Measurements from ENCODE around the gene CEP112. TPM values are rescaled to one million over a fixed set of nuclear protein-coding genes. Genes with fewer than 3 reads are reported as not detected.
A peak's percentile ranks its signal among the peaks of the same experiment; 100 is the strongest.

Gene CEP112
- total RNA-seq, 8 experiments from 2014 or later, result 4.1 to 15.7 (median 7.9) TPM

DNA sequence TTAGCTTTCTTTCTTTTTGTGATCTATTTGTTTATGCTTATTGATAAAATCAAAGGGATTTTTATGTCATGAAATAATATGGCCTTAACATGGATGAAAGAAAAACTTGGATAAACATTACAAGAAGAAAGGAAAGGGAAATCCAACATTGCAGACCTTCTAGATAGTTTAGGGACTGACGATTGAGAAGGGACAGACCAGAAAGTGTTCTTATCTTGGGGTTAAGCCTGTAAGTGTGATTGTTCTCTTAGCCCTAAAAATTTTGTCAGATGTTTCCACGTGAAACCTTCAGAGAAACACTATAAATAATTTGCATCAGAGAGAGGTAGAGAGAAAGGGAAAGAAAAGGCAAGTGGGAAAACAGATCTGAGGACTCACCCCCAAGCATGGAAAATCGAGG lies 473.3 kb downstream of the CEP112 start:
- Histone ChIP-seq H3K4me1 (replicated peaks in 1 of 2) (no peaks in the 10 kb centered on the region), H3K27ac (no peak overlapping the region), H3K4me3 (no peak overlapping the region)
- in situ Hi-C loops (cut with MboI; ENCODE audit: low pct_unique_long_range_greater_than_20kb in 2 of 9, low sequenced_read_pairs in 9 of 9, unreplicated experiment in 9 of 9), result no loop called here
- WGBS, 10 experiments, result 10 to 83% (median 68%) methylated on average over 1 to 3 of the region's 3 CpGs
- no peak for ATAC-seq (replicated peaks in 6 of 8)

DNA sequence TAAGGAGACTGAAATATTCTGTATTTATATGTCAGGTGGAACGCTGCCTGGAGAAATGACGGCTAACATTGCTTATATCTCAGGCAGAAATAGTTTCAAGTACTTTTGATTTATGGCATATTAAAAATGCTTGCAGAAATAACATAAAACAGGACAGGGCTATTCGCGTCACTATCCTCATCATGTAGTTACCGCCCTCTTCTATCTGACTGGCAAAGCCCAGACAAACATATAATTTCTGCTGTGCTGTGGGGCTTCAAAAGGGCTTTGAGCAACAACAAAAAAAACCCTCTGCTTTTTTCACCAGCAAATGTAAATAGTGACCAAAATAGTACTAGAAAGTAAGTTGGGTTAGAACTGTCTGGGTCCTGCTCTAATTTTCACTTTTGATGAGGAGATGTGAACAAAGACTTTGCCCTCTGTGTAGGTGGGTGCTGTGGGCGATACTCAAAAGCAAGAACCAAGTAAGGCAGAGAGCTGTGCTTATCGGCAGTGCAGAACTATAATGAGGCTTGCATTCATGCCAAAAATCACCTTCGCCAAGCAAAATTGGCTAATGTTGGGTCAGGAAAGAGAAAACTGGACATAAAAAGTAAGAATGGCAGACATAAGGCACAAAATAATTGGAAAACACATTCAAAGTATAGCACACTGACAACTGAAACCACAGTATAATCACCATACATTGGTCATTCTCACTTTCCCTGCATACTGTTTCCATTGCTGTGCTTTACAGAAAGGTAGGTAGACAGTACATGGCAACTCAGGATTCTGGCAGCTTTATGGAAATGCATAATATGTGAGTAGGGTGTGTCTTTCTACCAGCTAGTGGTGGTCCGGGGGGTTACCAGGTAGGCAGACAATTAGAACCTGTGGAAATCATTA lies 479.3 kb downstream of the CEP112 start:
- 64 to 100% (median 90%) methylated on average over 3 to 8 of the region's 9 CpGs; no CpG with 5 or more reads in 1 of the 10 experiments for WGBS, 10 experiments
- no peak for ATAC-seq (replicated peaks in 6 of 8)
- H3K4me1 ChIP-seq (replicated peaks in 1 of 2), result no peaks in the 10 kb centered on the region
- no peak overlapping the region for H3K27ac ChIP-seq
- in situ Hi-C loops (cut with MboI; ENCODE audit: low pct_unique_long_range_greater_than_20kb in 2 of 9, low sequenced_read_pairs in 9 of 9, unreplicated experiment in 9 of 9), result no loop called here
- no peak overlapping the region for H3K4me3 ChIP-seq

GRCh38 chr17:65711671-65712276 lies 480.2 kb downstream of the CEP112 start:
- H3K4me1 ChIP-seq (replicated peaks in 1 of 2), result no peaks in the 10 kb centered on the region
- in situ Hi-C loops (cut with MboI; ENCODE audit: low pct_unique_long_range_greater_than_20kb in 2 of 9, low sequenced_read_pairs in 9 of 9, unreplicated experiment in 9 of 9), result no loop called here
- peak in 1 of 8 experiments; percentile 36 for ATAC-seq (replicated peaks in 6 of 8)
- WGBS, 10 experiments, result 20 to 100% (median 84%) methylated on average over 1 to 8 of the region's 8 CpGs; no CpG with 5 or more reads in 1 of the 10 experiments
- H3K4me3 ChIP-seq, result no peak overlapping the region
- H3K27ac ChIP-seq, result no peak overlapping the region

DNA sequence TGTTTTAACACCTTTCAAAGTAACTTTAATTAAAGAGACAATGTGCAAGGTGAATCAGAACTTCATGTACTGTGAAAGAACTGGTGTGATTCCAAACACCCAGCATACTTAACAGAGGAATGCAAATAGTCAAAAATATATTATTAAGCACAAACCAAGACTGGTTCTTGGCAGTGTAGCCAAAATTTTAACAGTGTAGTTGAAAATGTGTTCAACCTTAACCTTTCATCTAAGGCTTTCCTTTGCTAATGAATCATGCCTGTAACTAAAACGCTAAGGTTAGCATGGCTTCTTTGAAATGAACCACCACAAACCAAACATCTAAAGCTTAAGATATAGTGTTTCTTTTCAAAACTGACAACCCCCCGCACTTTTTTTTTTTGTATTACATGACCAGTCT lies 484.2 kb downstream of the CEP112 start:
- in situ Hi-C loops (cut with MboI; ENCODE audit: low pct_unique_long_range_greater_than_20kb in 2 of 9, low sequenced_read_pairs in 9 of 9, unreplicated experiment in 9 of 9), result no loop called here
- no peak overlapping the region for H3K27ac ChIP-seq
- H3K4me1 ChIP-seq (replicated peaks in 1 of 2), result no peaks in the 10 kb centered on the region
- no peak for ATAC-seq (replicated peaks in 6 of 8)
- H3K4me3 ChIP-seq, result no peak overlapping the region
- WGBS, 10 experiments, result 14 to 83% (median 65%) methylated on average over 1 to 2 of the region's 2 CpGs; no CpG with 5 or more reads in 2 of the 10 experiments

- in situ Hi-C loops (cut with MboI; ENCODE audit: low pct_unique_long_range_greater_than_20kb in 2 of 9, low sequenced_read_pairs in 9 of 9, unreplicated experiment in 9 of 9), result no loop called here
- WGBS, 10 experiments, result 0 to 90% (median 62%) methylated on average over 1 to 5 of the region's 5 CpGs
- no peak for ATAC-seq (replicated peaks in 6 of 8)
- Histone ChIP-seq H3K4me3 (no peak overlapping the region), H3K4me1 (replicated peaks in 1 of 2) (no peaks in the 10 kb centered on the region), H3K27ac (no peak overlapping the region)
Measured at GRCh38 chr17:65704731-65705130, 487.2 kb downstream of the CEP112 start.

- no peak overlapping the region for H3K27ac ChIP-seq
- H3K4me1 ChIP-seq (replicated peaks in 1 of 2), result peaks cover 3 to 4% of the 10 kb centered on the region in 2 donors
- H3K4me3 ChIP-seq, result no peak overlapping the region
- 0 to 90% (median 77%) methylated on average over 1 to 9 of the region's 9 CpGs; no CpG with 5 or more reads in 3 of the 10 experiments for WGBS, 10 experiments
- in situ Hi-C loops (cut with MboI; ENCODE audit: low pct_unique_long_range_greater_than_20kb in 2 of 9, low sequenced_read_pairs in 9 of 9, unreplicated experiment in 9 of 9), result no loop called here
- ATAC-seq (replicated peaks in 6 of 8), result no peak
Measured at GRCh38 chr17:65703891-65704290, 488.0 kb downstream of the CEP112 start.

- Histone ChIP-seq H3K4me3 (no peak overlapping the region), H3K4me1 (replicated peaks in 1 of 2) (peaks cover 31% of the 10 kb centered on the region in 2 donors), H3K27ac (no peak overlapping the region)
- WGBS, 10 experiments, result 50 to 100% (median 84%) methylated on average over 1 to 5 of the region's 5 CpGs; no CpG with 5 or more reads in 1 of the 10 experiments
- ATAC-seq (replicated peaks in 6 of 8), result no peak
- in situ Hi-C loops (cut with MboI; ENCODE audit: low pct_unique_long_range_greater_than_20kb in 2 of 9, low sequenced_read_pairs in 9 of 9, unreplicated experiment in 9 of 9), result no loop called here
Measured at GRCh38 chr17:65699459-65699858, 492.5 kb downstream of the CEP112 start.

DNA sequence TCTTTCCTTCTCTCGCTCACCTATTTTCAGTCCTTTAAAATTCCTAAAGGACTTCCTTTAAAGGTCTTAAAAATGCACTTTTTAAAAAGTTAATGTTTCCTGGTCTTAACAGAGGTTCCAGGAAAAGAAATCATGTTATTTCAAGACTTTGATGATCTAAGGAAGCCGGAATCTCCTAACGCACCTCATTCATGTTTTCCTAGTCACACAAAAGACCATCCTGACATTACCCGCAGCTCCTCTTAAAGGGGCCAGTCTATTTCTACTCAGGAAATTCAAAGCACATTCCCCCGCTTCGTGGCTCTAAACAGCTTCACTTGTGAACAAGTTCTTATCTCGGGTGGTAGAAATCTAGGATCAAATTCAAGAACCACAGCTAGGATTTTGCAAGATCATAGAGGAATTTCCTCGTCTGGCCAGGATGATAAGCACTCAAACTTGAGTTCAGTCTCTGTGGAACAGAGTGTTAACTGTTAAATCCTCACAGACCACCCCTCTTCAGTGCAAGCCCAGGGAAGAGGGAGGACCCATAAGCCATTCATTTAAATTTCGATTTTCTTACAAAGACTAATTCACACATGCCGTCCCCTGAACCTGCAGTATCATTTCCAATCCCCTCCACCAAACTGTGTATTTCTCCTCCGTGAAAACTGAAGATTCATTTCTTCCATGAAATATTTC lies 493.4 kb downstream of the CEP112 start:
- Histone ChIP-seq H3K27ac (no peak overlapping the region), H3K4me3 (no peak overlapping the region), H3K4me1 (replicated peaks in 1 of 2) (peaks cover 31 to 32% of the 10 kb centered on the region in 2 donors)
- peak in 5 of 8 experiments; percentile 27 to 68 (median 38) for ATAC-seq (replicated peaks in 6 of 8)
- 10 to 86% (median 46%) methylated on average over 1 to 10 of the region's 11 CpGs for WGBS, 10 experiments
- in situ Hi-C loops (cut with MboI; ENCODE audit: low pct_unique_long_range_greater_than_20kb in 2 of 9, low sequenced_read_pairs in 9 of 9, unreplicated experiment in 9 of 9), result no loop called here

GRCh38 chr17:65697661-65698060 lies 494.3 kb downstream of the CEP112 start:
- ATAC-seq (replicated peaks in 6 of 8), result no peak
- WGBS, 10 experiments, result 11 to 90% (median 49%) methylated on average over 1 to 4 of the region's 4 CpGs; no CpG with 5 or more reads in 1 of the 10 experiments
- no peak overlapping the region for H3K27ac ChIP-seq
- in situ Hi-C loops (cut with MboI; ENCODE audit: low pct_unique_long_range_greater_than_20kb in 2 of 9, low sequenced_read_pairs in 9 of 9, unreplicated experiment in 9 of 9), result no loop called here
- no peak overlapping the region for H3K4me3 ChIP-seq
- peaks cover 31 to 32% of the 10 kb centered on the region in 2 donors for H3K4me1 ChIP-seq (replicated peaks in 1 of 2)

DNA sequence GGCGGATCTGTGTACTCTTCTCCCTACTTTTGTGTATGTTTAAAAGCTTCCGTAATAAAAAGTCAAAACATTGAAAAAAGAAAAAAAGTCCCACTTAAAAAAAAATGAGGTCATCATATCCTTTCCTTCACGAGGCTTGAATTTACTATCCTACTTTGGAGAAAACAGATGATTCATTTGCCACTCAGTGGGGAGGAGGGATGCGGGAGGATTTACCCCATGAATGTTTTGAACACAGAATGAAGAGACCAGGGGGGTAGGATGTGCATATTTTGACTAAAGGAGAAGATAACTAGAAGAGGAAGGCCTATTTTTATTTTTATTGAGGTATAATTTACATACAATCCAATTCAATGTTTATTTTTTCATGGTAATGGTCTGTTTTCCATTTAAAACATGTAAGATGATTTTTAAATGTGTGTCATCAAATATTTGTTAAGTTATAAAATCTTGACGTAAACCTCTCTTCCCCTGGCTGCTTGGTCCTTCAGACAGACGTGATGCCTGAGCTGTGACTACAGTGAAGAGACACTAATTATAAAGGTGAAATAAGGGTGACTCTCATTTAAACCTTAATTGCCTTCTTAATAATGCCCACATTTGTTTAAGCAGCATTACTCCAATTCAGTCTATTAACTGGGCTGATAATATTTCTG lies 495.1 kb downstream of the CEP112 start:
- Histone ChIP-seq H3K4me3 (no peak overlapping the region), H3K4me1 (replicated peaks in 1 of 2) (peaks cover 31 to 32% of the 10 kb centered on the region in 2 donors), H3K27ac (no peak overlapping the region)
- WGBS, 10 experiments, result 20 to 73% (median 55%) methylated on average over 2 to 6 of the region's 6 CpGs
- in situ Hi-C loops (cut with MboI; ENCODE audit: low pct_unique_long_range_greater_than_20kb in 2 of 9, low sequenced_read_pairs in 9 of 9, unreplicated experiment in 9 of 9), result no loop called here
- ATAC-seq (replicated peaks in 6 of 8), result peak in 1 of 8 experiments; percentile 65

DNA sequence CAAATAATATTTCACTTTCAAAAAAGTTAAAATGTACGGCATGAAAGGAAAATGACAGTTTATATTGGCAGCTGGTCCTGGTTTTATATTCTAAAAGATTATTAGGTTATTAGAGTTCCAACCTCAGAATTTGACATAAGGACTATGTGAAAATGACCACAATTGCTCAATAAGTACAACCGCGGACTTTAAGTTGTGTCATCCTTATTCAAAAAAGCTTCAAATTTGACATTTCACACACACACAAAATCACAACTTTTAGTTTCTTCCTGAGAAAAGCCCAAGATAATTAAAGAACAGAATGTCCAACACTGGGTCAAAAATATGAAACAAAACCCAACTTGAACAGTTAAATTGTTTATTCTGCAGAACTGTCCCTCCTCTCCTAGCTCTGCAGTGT lies 497.3 kb downstream of the CEP112 start:
- in situ Hi-C loops (cut with MboI; ENCODE audit: low pct_unique_long_range_greater_than_20kb in 2 of 9, low sequenced_read_pairs in 9 of 9, unreplicated experiment in 9 of 9), result no loop called here
- ATAC-seq (replicated peaks in 6 of 8), result no peak
- 58 to 100% (median 89%) methylated on average over 1 to 3 of the region's 3 CpGs for WGBS, 10 experiments
- Histone ChIP-seq H3K27ac (no peak overlapping the region), H3K4me1 (replicated peaks in 1 of 2) (peaks cover 31 to 32% of the 10 kb centered on the region in 2 donors), H3K4me3 (no peak overlapping the region)

DNA sequence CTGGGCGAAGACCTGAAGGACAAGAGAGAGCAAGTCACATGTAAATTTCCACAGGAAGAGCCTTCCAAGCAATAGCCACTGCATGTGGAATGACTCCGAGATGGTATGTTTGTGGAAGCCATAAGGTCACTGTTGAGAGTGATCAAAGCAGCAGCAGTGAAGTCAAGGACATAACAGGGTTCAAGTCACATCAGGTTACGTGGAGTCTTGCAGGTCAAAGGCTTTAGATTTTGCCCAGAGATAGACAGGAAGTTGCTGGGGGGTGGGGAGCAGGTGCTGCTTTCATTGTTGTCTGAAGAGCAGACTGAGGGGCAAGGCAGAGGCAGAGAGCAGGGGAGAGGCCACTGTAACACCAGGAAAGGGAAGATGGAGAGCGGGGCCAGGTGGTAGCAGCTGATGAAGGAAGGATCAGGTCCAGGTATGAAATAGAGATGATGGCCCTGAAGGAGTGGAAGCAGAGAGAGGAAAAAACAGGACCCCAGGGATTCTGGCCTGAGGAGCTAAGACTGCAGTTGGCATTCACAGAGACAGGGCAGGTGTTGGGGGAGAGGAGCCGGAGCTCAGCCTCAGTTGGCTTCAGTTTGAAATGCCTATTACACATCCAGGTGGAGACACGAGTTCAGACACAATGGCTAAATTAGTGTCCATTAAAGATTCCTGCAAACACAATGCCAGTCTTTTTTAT lies 501.2 kb downstream of the CEP112 start:
- peaks cover 4 to 7% of the 10 kb centered on the region in 2 donors for H3K4me1 ChIP-seq (replicated peaks in 1 of 2)
- H3K4me3 ChIP-seq, result no peak overlapping the region
- WGBS, 10 experiments, result 0 to 83% (median 60%) methylated on average over 1 to 5 of the region's 6 CpGs
- ATAC-seq (replicated peaks in 6 of 8), result no peak
- no peak overlapping the region for H3K27ac ChIP-seq
- in situ Hi-C loops (cut with MboI; ENCODE audit: low pct_unique_long_range_greater_than_20kb in 2 of 9, low sequenced_read_pairs in 9 of 9, unreplicated experiment in 9 of 9), result no loop called here

All from motor neuron (in vitro differentiated cells).